GM21515 (cell line): ENCODE data around the gene CEP83.
A peak's percentile ranks its signal among the peaks of the same experiment; 100 is the strongest.
"Not testable (repeated sequence)": the region's sequence is repeated elsewhere in the genome, so short reads cannot be mapped to it uniquely, and the experiment has no call there.

Experiments
- ATAC-seq: cut with Tn5 transposase; IDR thresholded peaks from one replicate; pipeline ENCODE4 v1.9.1; 2021; ENCODE audit not compliant: unreplicated experiment

Gene CEP83

DNA sequence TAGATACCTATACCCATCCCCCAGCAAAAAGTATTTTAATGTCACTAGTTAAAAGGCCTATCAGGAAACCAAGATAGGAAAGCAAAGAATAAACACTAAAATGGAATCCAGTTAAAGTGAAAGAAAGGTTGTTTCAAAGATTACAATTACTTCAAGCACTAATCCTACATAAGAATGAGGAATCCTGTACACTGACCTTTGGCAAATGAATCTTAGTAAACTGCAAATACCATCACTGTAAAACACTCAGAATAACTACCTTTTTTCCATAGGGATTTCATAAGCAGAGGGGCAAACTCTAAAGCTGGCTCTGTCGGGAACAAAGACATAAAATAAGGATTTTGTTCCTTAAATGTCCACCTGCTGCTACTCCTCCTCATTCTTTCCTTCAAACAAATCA lies 25.9 kb downstream of the CEP83 start:
- no peak for ATAC-seq

DNA sequence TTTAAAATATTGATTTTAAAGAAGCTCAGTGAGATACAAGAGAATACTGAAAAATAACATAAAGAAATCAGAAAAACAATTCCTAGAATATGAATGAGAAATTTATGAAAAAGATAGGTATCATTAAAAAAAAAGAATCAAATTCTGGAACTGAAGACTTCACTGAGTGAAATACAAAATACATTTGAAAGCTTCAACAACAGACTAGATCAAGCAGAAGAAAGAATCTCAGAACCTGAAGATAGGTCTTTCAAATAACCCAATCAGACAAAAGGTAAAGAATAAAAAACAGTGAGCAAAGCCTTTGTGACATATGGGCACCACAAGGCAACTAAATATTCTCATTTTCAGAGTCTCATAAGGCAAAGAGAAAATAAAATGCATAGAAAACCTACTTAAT lies 29.4 kb downstream of the CEP83 start:
- ATAC-seq: no peak

DNA sequence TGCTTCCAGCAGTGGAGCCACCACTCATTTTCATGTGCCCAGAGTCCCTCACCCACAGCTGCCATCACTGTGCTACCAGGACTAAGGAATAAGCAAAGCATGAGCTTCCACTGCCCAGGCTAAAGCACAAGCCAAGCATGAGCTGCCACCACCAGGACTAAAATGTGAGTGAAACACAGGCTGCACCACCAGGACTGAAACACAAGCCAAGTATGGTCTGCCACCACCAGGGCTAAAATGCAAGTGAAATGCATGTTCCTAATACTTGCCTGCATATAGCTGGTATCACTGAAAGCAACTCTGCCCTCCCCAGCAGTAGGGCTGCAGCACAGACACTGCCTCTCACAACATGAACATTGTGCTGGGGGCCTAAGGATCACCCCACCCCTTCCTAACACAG lies 30.0 kb downstream of the CEP83 start:
- ATAC-seq: no peak

DNA sequence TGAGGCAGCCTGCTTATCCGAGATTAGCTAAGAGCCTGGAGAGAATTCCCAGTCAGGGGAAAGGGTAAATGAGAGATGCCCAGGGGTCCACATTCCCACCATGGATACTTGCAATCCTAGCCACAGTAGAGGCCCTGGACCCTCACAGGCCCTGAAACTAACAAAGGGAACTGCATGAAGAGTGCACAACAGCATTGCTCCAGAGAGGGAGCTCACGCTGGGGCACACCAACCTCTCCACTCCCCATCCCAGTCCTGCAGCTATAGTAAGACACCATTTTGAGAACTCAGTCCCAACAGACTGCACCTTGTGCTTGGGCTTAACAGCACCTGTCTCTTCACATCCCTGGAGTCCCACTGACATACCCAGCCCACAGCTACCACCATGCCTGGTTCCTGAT lies 30.5 kb downstream of the CEP83 start:
- ATAC-seq: no peak

DNA sequence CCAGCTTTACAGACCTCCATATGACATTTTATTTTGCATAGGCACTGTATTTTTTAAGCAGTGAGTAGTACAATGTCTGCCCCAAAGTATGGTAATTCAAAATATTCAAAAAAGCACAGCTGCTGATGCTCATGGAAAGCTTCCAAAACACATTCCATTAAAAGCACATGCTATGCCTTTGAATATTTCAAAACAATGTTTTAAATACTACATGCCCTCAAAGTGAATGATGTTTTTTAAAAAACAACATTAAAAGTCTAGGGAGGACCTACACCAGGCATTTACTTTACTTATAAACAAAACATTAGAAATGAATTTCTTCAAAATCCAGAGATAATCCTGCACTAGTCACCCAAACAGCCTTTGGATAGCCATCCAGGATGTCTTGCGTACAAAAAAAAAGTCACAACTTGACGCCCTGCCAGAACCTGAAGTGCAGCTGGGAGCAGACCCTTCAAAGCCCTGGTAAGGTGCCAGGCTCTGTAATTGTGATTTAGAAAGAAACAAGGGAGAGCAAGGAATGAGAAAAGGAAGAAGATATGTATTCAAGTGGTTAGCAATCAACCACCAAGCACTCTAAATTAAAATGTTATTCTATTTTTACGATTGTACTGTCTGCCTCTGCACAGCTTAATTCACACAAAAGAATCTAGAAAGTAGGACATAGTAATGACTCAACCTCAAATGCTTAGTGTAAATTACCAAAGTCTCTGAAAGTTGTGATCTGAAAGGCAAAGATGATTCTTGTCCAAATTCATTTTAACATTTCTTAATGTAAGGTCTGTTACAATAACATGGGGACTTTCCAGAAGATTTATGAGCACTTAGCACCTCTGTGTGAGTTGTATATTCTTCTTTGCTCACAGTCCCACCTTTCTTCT lies 31.9 kb downstream of the CEP83 start:
- ATAC-seq: no peak

DNA sequence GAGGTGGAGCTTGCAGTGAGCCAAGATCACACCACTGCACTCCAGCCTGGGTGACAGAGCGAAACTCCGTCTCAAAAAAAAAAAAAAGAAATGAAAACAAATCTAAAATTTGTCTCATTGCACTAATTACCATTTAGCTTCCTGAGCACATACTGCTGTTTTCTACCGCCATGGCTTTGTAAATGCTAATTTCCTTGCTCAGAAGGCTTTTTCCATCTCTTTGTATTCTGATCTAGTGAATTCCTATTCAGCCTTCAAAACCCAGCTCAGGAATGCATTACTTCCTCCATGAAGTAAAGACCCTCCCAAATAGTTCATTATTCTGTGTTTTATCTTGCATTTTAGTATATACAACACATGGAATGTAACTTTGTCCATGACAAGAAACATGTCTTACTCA lies 33.6 kb downstream of the CEP83 start:
- ATAC-seq: no peak

DNA sequence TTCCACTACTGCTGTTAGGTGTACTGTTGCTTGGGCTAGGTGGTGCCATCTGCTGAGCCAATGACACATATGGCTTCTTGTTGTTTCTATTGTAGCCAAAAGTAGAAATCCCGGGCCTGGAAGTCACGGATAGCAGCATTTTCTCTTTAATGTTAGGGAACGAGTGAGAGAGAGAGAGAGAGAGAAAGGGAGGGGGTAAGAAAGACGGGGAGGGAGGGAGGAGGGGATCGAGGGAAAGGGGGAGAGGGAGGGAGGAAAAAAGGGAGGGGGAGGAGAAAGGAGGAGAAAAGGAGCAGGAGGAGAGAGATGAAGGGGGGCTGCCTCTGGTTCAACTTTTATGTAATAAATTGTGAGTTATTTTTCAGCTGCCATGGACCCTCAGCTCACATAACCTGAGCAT lies 34.8 kb downstream of the CEP83 start:
- not testable (repeated sequence) for ATAC-seq

DNA sequence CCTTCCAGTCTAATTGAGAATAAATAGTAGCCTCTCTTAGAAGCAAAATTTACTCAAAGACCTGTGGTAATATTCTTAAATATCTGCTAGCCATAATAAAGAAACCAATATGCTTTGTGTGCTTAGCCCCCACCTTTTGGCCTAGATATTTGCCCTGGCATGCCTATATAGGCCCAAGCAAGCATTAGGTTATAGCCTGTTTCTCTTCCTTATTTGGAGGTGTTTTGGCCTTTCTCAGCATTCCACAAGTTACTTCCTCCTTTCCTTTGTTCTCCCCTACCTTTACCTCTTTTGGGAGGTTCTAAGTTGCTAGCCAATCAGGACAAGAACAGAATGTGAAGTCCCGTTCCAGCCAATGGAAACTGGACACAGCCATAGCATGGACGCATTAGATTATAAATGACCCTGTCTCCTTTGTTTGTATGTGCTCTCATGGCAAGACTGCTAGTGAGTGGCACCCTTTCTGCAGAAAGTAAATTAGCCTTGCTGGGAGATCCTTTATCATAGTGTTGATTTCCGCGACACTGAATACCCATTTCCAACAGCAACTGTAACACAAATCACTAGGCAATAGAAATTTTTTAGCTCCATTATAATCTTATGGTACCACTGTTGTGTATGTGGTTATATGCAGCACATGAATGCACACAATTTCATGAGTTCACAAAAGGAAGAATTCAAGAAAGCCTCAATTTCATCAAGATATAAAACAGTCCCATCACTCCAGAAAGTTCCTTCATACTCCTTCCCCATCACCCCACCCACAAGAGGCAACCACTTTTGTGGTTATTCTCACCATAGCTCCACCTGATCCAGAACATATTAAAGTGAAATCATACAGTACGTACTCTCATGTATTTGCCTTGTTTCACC lies 37.6 kb downstream of the CEP83 start:
- ATAC-seq: no peak

DNA sequence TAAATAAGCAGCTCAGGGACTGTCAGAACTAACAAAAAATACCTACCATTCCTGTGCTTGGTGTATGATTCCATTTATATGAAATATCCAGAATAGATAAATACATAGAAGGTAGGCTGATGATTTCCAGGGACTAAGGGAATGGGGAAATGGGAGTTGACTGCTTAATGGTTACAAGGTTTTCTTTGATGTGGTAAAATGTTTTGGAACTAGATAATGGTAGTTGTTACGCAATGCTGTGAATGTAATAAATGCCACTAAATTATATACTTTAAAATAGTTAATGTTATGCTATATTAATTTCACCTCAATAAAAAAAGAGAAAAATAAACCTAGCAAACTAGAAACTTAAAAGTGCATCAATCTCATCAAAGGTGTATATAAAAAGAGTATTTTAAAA lies 41.1 kb downstream of the CEP83 start:
- no peak for ATAC-seq

DNA sequence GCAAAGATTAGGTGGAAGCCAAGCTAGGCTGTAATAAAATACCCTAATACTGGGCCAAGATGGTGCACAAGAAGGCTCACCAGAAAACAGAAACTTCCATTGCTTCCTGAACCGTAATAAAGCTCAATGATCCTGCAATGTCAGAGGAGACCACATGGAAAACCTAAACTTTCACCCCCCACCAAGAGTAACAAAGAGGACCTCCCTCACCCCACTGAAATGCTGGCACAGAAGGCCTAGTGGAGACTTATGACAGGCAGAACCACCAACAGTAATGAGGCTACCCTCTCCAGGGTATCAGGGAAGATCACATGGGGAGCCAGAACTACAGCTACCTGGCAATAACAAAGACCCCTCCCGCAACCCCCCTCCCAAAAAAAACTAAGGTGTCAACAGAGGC lies 43.1 kb downstream of the CEP83 start:
- no peak for ATAC-seq

DNA sequence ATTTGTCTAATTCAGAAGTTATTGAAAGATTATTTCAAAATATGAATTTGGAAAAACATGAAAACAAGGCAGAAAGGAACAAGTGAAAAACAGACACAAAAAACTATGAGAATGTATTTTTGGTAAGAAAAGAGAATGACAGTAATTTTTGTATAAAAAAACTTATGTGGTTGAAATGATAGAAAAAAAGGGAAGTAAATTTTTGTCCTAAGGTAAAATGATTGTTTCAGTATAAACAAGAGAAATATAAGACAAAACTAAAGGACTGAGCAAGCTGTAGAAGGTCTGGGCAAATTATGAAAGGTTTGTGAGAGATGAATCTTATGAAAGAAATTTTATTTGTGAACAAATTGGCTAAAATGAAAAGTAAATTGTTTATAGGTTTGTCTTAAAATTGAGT lies 44.6 kb downstream of the CEP83 start:
- ATAC-seq: no peak

DNA sequence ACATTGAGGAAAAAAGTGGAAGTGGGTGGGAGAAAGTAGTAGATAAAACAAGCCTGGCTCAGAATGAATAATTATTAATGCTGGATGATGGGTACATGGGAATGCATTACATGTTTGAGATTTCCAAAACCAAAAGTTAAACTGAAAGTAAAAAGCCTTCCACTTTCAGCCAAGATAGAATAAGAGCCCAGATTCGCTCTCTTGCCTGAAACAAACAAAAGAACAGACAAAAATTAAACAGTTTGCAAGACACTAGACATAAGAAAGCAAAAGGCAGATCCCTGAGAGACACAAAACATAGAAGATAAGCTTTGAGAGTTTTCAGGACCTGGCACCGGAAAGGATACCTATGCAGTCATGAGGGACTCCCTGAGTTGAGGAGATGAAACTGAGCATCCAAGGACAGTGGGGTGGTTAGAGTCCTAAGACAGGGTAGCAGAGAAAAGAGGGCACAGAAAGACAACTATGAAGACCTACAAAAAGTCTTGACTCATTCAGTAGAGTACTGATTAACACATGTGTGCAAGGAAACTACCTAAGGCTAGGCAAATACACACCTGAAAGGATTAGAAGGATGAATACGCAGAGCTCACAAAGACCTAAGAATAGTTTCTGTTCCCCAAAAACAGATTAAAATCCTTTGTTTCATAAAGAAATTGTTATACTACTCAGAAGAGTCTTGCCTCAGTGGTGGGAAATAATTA lies 54.1 kb downstream of the CEP83 start:
- ATAC-seq: peak; percentile 79

DNA sequence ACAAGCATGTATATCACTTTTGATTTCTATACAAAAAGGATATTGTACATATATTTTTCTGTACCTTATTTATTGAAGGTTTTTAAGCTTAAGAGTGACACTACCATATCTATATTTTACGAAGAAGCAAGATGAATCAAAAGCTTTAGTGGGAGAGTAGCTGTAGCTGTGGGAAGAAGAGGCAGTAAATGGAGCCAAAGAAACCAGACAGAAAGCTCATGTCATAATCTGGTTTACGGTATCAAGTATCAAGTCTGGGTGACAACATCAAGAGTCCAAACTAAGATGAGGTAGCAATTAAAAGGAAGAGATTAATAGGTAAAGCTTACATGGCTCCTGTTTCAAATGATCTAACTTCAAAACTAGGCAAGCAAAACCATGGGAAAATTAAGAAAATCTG lies 54.8 kb downstream of the CEP83 start:
- ATAC-seq: no peak

DNA sequence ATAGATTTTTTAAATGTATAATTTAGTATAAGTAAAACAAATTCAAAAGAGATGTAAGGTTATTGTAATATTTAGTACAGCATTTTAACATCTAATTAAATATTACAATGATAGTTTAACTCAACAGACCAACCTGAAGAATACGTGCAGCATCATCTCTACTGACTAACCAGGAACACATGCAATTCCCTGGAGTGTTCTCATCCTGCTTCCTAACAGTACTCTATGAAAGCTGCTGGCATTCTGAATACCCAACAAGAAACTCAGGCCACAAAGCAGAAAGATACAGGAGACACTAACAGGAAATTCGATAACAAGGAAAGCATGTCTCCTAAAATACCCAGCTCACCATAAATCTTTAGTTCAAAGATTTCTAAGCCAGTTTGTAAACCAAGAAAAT lies 58.3 kb downstream of the CEP83 start:
- ATAC-seq: no peak

DNA sequence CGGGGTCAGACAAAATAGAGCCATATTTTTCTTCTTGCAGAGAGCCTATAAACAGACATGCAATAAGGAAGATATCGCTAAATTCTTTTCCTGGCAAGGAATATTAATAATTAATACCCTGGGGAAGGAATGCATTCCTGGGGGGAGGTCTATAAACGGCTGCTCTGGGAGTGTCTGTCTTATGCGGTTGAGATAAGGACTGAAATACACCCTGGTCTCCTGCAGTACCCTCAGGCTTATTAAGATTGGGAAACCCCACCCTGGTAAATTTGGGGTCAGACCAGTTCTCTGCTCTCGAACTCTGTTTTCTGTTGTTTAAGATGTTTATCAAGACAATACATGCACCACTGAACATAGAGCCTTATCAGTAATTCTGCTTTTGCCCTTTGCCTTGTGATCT lies 61.0 kb downstream of the CEP83 start:
- ATAC-seq: not testable (repeated sequence)

DNA sequence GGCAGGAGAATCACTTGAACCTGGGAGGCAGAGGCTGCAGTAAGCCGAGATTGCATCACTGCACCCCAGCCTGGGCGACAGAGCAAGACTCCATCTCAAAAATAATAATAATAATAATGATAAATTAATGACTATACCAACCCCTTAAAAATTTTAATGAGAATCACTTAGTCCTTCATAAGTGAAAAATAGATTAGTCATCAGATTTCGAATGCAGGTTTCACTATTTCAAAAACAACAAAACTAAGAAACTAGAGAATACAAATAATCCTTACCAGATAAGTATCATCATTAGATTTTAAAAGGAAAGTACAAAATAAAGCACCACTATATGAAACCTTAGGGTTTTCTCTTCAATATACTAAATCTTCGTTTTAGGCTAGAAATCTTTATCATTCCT lies 62.3 kb downstream of the CEP83 start:
- no peak for ATAC-seq

DNA sequence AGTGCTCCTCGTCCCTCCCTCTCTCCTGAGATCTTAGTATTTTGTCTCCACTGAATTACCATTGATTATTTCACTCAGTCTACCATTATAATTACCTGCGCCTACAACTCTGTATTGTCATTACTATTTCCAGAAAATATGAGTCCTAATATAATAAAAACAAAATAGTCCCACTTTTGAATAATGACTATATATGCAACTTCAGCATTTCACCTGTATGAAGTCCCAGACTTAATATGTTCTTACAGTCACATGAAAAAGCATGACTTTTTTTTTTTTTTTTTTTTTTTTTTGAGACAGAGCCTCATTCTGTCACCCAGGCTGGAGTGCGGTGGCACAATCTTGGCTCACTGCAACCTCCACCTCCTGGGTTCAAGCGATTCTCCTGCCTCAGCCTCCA lies 63.7 kb downstream of the CEP83 start:
- ATAC-seq: not testable (repeated sequence)

DNA sequence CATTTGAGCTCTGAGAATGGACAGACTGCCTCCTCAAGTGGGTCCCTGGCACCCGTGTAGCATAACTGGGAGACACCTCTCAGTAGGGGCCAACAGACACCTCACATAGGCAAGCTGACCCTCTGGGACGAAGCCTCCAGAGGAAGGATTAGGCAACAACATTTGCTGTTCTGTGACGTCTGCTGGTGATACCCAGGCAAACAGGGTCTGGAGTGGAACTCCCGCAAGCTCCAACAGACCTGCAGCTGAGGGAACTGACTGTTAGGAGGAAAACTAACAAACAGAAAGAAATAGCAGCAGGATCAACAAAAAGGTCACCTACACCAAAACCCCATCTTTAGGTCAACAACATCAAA lies 69.6 kb downstream of the CEP83 start:
- ATAC-seq: no peak

DNA sequence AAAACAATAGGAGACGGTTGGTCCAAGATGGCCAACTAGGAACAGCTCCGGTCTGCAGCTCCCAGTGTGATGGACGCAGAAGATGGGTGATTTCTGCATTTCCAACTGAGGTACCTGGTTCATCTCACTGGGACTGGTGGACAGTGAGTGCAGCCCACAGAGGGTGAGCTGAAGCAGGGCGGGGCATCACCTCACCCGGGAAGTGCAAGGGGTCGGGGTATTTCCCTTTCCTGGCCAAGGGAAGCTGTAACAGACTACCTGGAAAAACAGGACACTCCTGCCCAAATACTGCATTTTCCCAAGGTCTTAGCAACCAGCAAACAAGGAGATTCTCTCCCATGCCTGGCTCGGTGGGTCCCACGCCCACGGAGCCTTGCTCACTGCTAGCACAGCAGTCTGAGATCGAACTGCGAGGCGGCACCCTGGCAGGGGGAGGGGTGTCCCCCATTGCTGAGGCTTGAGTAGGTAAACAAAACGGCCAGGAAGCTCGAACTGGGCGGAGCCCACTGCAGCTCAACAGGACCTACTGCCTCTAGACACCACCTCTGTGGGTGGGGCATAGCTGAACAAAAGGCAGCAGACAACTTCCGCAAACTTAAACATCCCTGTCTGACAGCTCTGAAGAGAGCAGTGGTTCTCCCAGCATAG lies 70.1 kb downstream of the CEP83 start:
- ATAC-seq: not testable (repeated sequence)

DNA sequence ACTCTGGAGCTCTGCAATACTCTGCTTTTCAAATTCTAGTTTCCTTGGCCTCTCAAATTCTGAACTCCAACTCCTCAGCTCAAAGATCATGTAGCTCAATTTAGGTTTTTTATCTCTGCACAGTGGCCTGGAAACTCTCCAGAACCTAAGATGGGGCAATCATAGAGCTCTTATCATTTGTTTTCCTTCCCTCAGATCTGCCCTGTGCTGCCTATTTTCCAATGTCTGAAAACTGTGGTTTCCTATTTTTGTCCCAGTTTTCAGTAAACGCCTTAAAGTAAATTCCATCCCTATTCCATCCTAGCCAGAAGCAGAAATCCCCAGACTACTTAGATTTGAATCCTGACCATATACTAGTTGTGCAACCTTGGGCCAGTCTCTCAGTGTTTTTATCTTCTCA lies 73.2 kb downstream of the CEP83 start:
- no peak for ATAC-seq

DNA sequence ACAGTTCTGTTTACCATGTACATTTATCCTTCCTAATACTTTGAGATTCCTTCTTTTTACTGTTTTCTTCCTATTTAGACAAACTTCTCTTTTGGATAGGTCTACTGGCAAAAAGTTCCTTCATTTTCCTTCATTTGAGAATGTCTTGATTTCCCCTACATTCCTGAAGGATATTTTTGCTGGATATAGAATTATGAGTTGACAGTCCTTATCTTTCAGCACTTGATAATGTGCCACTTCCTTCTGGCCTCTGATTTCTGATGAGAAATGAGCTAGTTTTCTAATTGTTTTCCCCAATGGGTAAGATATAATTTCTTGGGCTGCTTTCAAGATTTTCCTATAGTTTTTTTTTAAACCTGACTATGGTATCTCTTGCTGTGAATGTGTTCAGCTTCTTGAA lies 75.6 kb downstream of the CEP83 start:
- no peak for ATAC-seq
